Measurements from ENCODE around the gene FAM193B. TPM values are rescaled to one million over a fixed set of nuclear protein-coding genes. Genes with fewer than 3 reads are reported as not detected.

FAM193B gene
- total and polyA plus RNA-seq, 2 donors (not counting 1 experiment from before 2014, with no cell fraction given) = 227 to 301 TPM

DNA sequence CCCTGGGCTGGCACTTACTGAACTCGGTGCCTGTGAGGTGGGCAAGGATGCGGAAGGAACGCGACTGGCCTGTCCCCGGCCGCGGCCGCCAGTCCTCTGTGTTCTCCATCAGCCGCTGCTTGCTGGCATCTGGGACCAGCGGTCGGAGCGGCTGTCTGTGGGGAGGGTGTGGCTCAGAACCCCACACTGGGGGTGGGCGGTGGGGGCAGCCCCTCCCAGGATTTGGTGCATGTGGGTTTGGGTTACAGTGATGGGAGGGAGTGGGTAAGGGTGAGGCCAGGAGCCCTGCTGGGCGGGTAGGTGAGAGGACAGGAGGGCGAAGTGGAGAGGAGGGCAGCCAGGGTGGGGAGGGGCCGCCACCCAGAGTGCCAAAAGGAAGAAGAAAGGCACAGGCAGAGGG is 63.4 kb downstream of the FAM193B start:
- H3K27ac Mint-ChIP-seq = no peak overlapping the region
- Histone ChIP-seq H3K36me3 (replicated peaks in 1 of 2; ENCODE audit: control extremely low read depth in 1 of 2, control insufficient read depth in 1 of 2, extremely low read depth in 1 of 2, insufficient read depth in 2 of 2, low read length in 1 of 2) (peaks cover 0 to 8% of the 10 kb centered on the region in 2 experiments), H3K4me3 (ENCODE audit: control extremely low read depth in 1 of 5, extremely low read depth in 1 of 5, insufficient read depth in 1 of 5, low read depth in 2 of 5, low read length in 4 of 5) (no peak overlapping the region), H3K4me2 (replicated peaks; ENCODE audit: low read depth, low read length, poor library complexity, severe bottlenecking) (no peak overlapping the region), H3K4me1 (ENCODE audit: control insufficient read depth in 2 of 2, insufficient read depth in 2 of 2, low read length in 2 of 2) (peaks cover 23 to 27% of the 10 kb centered on the region in 2 donors), H3K27ac (ENCODE audit: low read length in 2 of 2) (no peak overlapping the region), H3K27me3 (replicated peaks in 1 of 4; ENCODE audit: control extremely low read depth in 1 of 4, control insufficient read depth in 3 of 4, insufficient read depth in 4 of 4, low read length in 3 of 4) (no peaks in the 10 kb centered on the region), H4K20me1 (ENCODE audit: control insufficient read depth, insufficient read depth, low read length, poor library complexity, severe bottlenecking) (peaks cover 3% of the 10 kb centered on the region), H3K9ac (ENCODE audit: low read length) (no peak overlapping the region), H3K79me2 (ENCODE audit: control insufficient read depth, insufficient read depth, low read length) (peaks cover 3% of the 10 kb centered on the region), H3K9me3 (ENCODE audit: control extremely low read depth in 1 of 3, control insufficient read depth in 2 of 3, insufficient read depth in 1 of 3, low read length in 2 of 3) (no peaks in the 10 kb centered on the region), H2AFZ (ENCODE audit: insufficient read depth, low read depth, low read length, poor library complexity, severe bottlenecking) (no peak overlapping the region)
- POLR2A ChIA-PET = no interaction called here
- peaks cover 32% of the 10 kb centered on the region for H3K4me1 Mint-ChIP-seq
- H3K27me3 Mint-ChIP-seq = no peaks in the 10 kb centered on the region
- H3K4me3 Mint-ChIP-seq = no peak overlapping the region
- CTCF ChIA-PET = interaction anchor here (1.5 kb wide), 1 partner anchor 34 kb away, joined by 5 read pairs; no protein-coding TSS in a partner anchor
- no peaks in the 10 kb centered on the region for H3K9me3 Mint-ChIP-seq (ENCODE audit: insufficient read depth)
- no peak for ATAC-seq (ENCODE audit: low read depth)
- intact Hi-C loops (cut with micrococcal nuclease) = no loop called here
- TF ChIP-seq CTCF (IDR thresholded peaks at IDR 0.05) = no peak
- TF ChIP-seq EZH2 (IDR thresholded peaks at IDR 0.05; ENCODE audit: borderline replicate concordance, insufficient read depth, low read depth, low read length, poor library complexity, severe bottlenecking) = no peak
- WGBS (ENCODE audit: insufficient coverage) = 97% methylated on average over 16 of the region's 16 CpGs
- DNase-seq = no peak

DNA sequence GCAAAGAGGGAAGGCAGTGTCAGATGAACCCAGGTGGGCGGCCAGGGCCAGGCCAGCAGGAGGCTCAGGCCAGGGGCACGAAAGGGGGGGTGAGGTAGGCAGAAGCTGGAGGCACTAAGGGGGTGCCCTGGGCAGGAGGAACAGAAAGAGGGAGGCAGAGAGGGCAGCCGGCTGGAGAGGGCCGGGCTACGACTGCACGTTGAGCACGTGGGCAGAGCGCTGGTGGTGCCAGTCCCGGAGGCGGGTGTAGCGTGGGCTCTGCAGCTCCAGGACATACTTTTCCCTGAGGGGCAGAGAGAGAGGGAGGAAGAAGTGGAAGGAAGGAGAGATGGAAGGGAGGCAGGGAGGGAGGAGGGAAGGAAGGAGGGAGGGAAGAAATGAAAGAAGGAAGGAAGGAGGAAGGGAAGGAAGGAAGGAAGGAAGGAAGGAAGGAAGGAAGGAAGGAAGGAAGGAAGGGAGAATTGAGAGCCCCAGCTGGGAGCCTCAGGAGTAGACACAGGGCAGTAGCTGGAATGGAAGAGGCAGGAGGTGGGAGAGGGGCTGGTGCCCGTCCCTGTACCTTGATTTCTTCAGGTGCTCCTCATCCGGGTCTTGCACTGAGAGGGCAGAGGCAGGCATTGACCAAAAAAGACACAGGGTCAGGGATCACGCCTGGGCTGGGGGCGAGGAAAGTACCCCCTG is 63.9 kb downstream of the FAM193B start:
- no peak overlapping the region for H3K4me3 Mint-ChIP-seq
- H2AFZ ChIP-seq (ENCODE audit: insufficient read depth, low read depth, low read length, poor library complexity, severe bottlenecking) = no peak overlapping the region
- peaks cover 3% of the 10 kb centered on the region for H3K79me2 ChIP-seq (ENCODE audit: control insufficient read depth, insufficient read depth, low read length)
- H3K4me1 ChIP-seq (ENCODE audit: control insufficient read depth in 2 of 2, insufficient read depth in 2 of 2, low read length in 2 of 2) = peaks cover 18 to 22% of the 10 kb centered on the region in 2 donors
- H4K20me1 ChIP-seq (ENCODE audit: control insufficient read depth, insufficient read depth, low read length, poor library complexity, severe bottlenecking) = no peaks in the 10 kb centered on the region
- H3K9me3 Mint-ChIP-seq (ENCODE audit: insufficient read depth) = no peaks in the 10 kb centered on the region
- TF ChIP-seq CTCF (IDR thresholded peaks at IDR 0.05) = no peak
- no peak for TF ChIP-seq EZH2 (IDR thresholded peaks at IDR 0.05; ENCODE audit: borderline replicate concordance, insufficient read depth, low read depth, low read length, poor library complexity, severe bottlenecking)
- H3K27ac Mint-ChIP-seq = no peak overlapping the region
- WGBS (ENCODE audit: insufficient coverage) = 94% methylated on average over 15 of the region's 15 CpGs
- H3K27ac ChIP-seq (ENCODE audit: low read length in 2 of 2) = no peak overlapping the region
- H3K27me3 Mint-ChIP-seq = no peaks in the 10 kb centered on the region
- H3K9me3 ChIP-seq (ENCODE audit: control extremely low read depth in 1 of 3, control insufficient read depth in 2 of 3, insufficient read depth in 1 of 3, low read length in 2 of 3) = no peaks in the 10 kb centered on the region
- H3K4me2 ChIP-seq (replicated peaks; ENCODE audit: low read depth, low read length, poor library complexity, severe bottlenecking) = no peak overlapping the region
- H3K36me3 ChIP-seq (replicated peaks in 1 of 2; ENCODE audit: control extremely low read depth in 1 of 2, control insufficient read depth in 1 of 2, extremely low read depth in 1 of 2, insufficient read depth in 2 of 2, low read length in 1 of 2) = peaks cover 0 to 8% of the 10 kb centered on the region in 2 experiments
- ChIA-PET CTCF (interaction anchor here (1.0 to 2.0 kb wide), 3 partner anchors 33 to 100 kb away, joined by 3 to 6 read pairs (median 5); no protein-coding TSS in a partner anchor), POLR2A (interaction anchor here (0.6 kb wide), 2 partner anchors 44 to 139 kb away, joined by 3 to 12 read pairs; partner anchors contain the start of gene PRR7)
- H3K9ac ChIP-seq (ENCODE audit: low read length) = no peak overlapping the region
- H3K4me3 ChIP-seq (ENCODE audit: control extremely low read depth in 1 of 5, extremely low read depth in 1 of 5, insufficient read depth in 1 of 5, low read depth in 2 of 5, low read length in 4 of 5) = no peak overlapping the region
- intact Hi-C loops (cut with micrococcal nuclease) = no loop called here
- ATAC-seq (ENCODE audit: low read depth) (no peak), DNase-seq (no peak)
- peaks cover 27% of the 10 kb centered on the region for H3K4me1 Mint-ChIP-seq
- H3K27me3 ChIP-seq (replicated peaks in 1 of 4; ENCODE audit: control extremely low read depth in 1 of 4, control insufficient read depth in 3 of 4, insufficient read depth in 4 of 4, low read length in 3 of 4) = no peaks in the 10 kb centered on the region
